SK-N-SH (cell line): ENCODE results near the gene STON2. TPM values are rescaled to one million over a fixed set of nuclear protein-coding genes. Genes with fewer than 3 reads are reported as not detected.
"Not testable (repeated sequence)": the region's sequence is repeated elsewhere in the genome, so short reads cannot be mapped to it uniquely, and the experiment has no call there.

Experiments
- CTCF ChIA-PET: fragments of 300-600, 350-600 bp; formaldehyde crosslinking; extraction: SDS; loops from one replicate; lab custom pipeline; 2021; lab: Yijun Ruan, JAX
- POLR2A ChIA-PET: fragments of 350-600 bp; sonication (Branson Sonifier 250); formaldehyde crosslinking; extraction: SDS; loops from one replicate; lab custom pipeline; 2020; ENCODE audit warnings: antibody characterized with exemption, inconsistent platforms; lab: Yijun Ruan, JAX
- DNase-seq: peaks from one replicate; pipeline ENCODE4 v3.0.0; 2012
- H2AFZ ChIP-seq: fragments of 200-600 bp; sonication (generic); 2 replicates; pipeline ENCODE4 v1.8.1; 2016; ENCODE audit warnings: antibody characterized with exemption, mild to moderate bottlenecking, low read depth
- H3F3A ChIP-seq: fragments of 200-600 bp; sonication (generic); replicated peaks from 2 replicates; pipeline ENCODE3; 2016; ENCODE audit warnings: antibody characterized with exemption, mild to moderate bottlenecking; ENCODE audit not compliant: insufficient read depth
- H3K27ac ChIP-seq, 2 experiments: fragments of 200-500 bp in 1 of 2; fragments of 200-600 bp in 1 of 2; sonication (Bioruptor generic) in 1 of 2; sonication (generic), shearing (Covaris generic) in 1 of 2; 2 replicates each; pipeline versions ENCODE4 v1.5.1 to v1.6.1; 2014 to 2016; ENCODE audit warnings: low read depth in 2 of 2, inconsistent platforms in 1 of 2, low read length in 1 of 2, mild to moderate bottlenecking in 1 of 2, mixed read lengths in 1 of 2
- H3K27me3 ChIP-seq: fragments of 200-600 bp; sonication (generic), shearing (Covaris generic); 2 replicates; pipeline ENCODE4 v1.6.1; 2016; ENCODE audit warnings: mixed run types; ENCODE audit not compliant: insufficient read depth
- H3K36me3 ChIP-seq, 2 experiments: fragments of 200-500 bp in 1 of 2; fragments of 200-600 bp in 1 of 2; sonication (Bioruptor generic) in 1 of 2; sonication (generic) in 1 of 2; replicated peaks in 1 of 2; 2 replicates each; pipeline versions ENCODE3 to v1.5.1; 2014 to 2016; ENCODE audit warnings: low read length in 1 of 2, mild to moderate bottlenecking in 1 of 2; ENCODE audit not compliant: insufficient read depth in 2 of 2, control insufficient read depth in 1 of 2
- H3K4me1 ChIP-seq, 2 experiments: fragments of 200-500 bp in 1 of 2; fragments of 200-600 bp in 1 of 2; sonication (Bioruptor generic) in 1 of 2; sonication (generic), shearing (Covaris generic) in 1 of 2; 2 replicates each; pipeline versions ENCODE4 v1.5.1 to v1.6.1; 2014 to 2016; ENCODE audit warnings: low read depth in 1 of 2, low read length in 1 of 2, mixed run types in 1 of 2; ENCODE audit not compliant: insufficient read depth in 2 of 2, control insufficient read depth in 1 of 2
- H3K4me2 ChIP-seq: fragments of 200-600 bp; sonication (generic), shearing (Covaris generic); 2 replicates; pipeline ENCODE4 v1.6.1; 2017; ENCODE audit warnings: mixed run types
- H3K4me3 ChIP-seq, 2 experiments: fragments of 200-500 bp in 1 of 2; fragments of 200-600 bp in 1 of 2; sonication (Bioruptor generic) in 1 of 2; sonication (generic), shearing (Covaris generic) in 1 of 2; 2 replicates each; pipeline versions ENCODE4 v1.5.1 to v1.8.1; 2014 to 2016; ENCODE audit warnings: low read depth in 2 of 2, inconsistent platforms in 1 of 2, low read length in 1 of 2, mild to moderate bottlenecking in 1 of 2, mixed read lengths in 1 of 2, moderate library complexity in 1 of 2
- H3K79me2 ChIP-seq: fragments of 200-600 bp; sonication (generic); 2 replicates; pipeline ENCODE4 v1.8.1; 2017; ENCODE audit warnings: mild to moderate bottlenecking; ENCODE audit not compliant: insufficient read depth
- H3K9ac ChIP-seq: fragments of 200-600 bp; sonication (generic); 2 replicates; pipeline ENCODE4 v1.6.1; 2017; ENCODE audit warnings: mixed run types
- H3K9me2 ChIP-seq: fragments of 200-600 bp; sonication (generic); 2 replicates; pipeline ENCODE4 v1.6.1; 2017; ENCODE audit warnings: mixed run types
- H3K9me3 ChIP-seq: fragments of 200-600 bp; sonication (generic); 2 replicates; pipeline ENCODE4 v1.6.1; 2017; ENCODE audit warnings: mixed run types, mild to moderate bottlenecking, moderate library complexity
- H4K20me1 ChIP-seq: fragments of 200-600 bp; sonication (generic); 2 replicates; pipeline ENCODE4 v1.6.1; 2017; ENCODE audit warnings: mild to moderate bottlenecking, mixed run types; ENCODE audit not compliant: insufficient read depth
- CTCF ChIP-seq: fragments of 200-600 bp; sonication (generic); IDR thresholded peaks from 2 replicates; pipeline ENCODE4 v1.6.1; 2017; ENCODE audit warnings: antibody characterized with exemption, mild to moderate bottlenecking, moderate library complexity
- EP300 ChIP-seq, 2 experiments: IDR thresholded peaks; 2 replicates each; pipeline versions ENCODE4 v1.4.0 to v1.6.1; 2012; ENCODE audit warnings: borderline replicate concordance in 1 of 2, low read depth in 1 of 2, low read length in 1 of 2
- EZH2phosphoT487 ChIP-seq: fragments of 200-600 bp; sonication (generic); IDR thresholded peaks from 2 replicates; pipeline ENCODE4 v1.6.1; 2017; ENCODE audit warnings: low read depth, mixed run types, mild to moderate bottlenecking, antibody characterized with exemption, moderate library complexity, borderline replicate concordance
- FOXM1 ChIP-seq: IDR thresholded peaks from 2 replicates; pipeline ENCODE4 v1.4.0; 2012; ENCODE audit warnings: low read depth, mild to moderate bottlenecking
- GABPA ChIP-seq: IDR thresholded peaks from 2 replicates; pipeline ENCODE4 v1.4.0; 2012; ENCODE audit warnings: low read depth, mild to moderate bottlenecking
- GATA2 ChIP-seq: sonication (generic); formaldehyde crosslinking; IDR thresholded peaks from 2 replicates; pipeline ENCODE4 v1.5.0; 2020; ENCODE audit warnings: mild to moderate bottlenecking, missing genetic modification reagents
- MAX ChIP-seq: IDR thresholded peaks from 2 replicates; pipeline ENCODE4 v1.4.0; 2012; ENCODE audit warnings: low read depth
- MXI1 ChIP-seq: IDR thresholded peaks from 2 replicates; pipeline ENCODE4 v1.6.1; 2012; ENCODE audit warnings: mild to moderate bottlenecking, low read depth, low read length, improper control_type of control experiment
- PBX3 ChIP-seq: IDR thresholded peaks from 2 replicates; pipeline ENCODE4; 2012
- RAD21 ChIP-seq: IDR thresholded peaks from 2 replicates; pipeline ENCODE4 v1.6.1; 2012; ENCODE audit warnings: mild to moderate bottlenecking, low read length
- RFX5 ChIP-seq: IDR thresholded peaks from 2 replicates; pipeline ENCODE4 v1.6.1; 2012; ENCODE audit warnings: mild to moderate bottlenecking, improper control_type of control experiment, low read length
- RXRA ChIP-seq: IDR thresholded peaks from 2 replicates; pipeline ENCODE4 v1.4.0; 2012; ENCODE audit warnings: low read depth, mild to moderate bottlenecking, borderline replicate concordance
- SIN3A ChIP-seq: IDR thresholded peaks from 2 replicates; pipeline ENCODE4 v1.6.1; 2012; ENCODE audit warnings: low read depth, mild to moderate bottlenecking, low read length, moderate library complexity, borderline replicate concordance
- TAF1 ChIP-seq: IDR thresholded peaks from 2 replicates; pipeline ENCODE4 v1.6.1; 2012; ENCODE audit warnings: low read depth, mild to moderate bottlenecking, low read length, moderate library complexity, borderline replicate concordance
- TCF12 ChIP-seq: IDR thresholded peaks from 2 replicates; pipeline ENCODE4 v1.4.0; 2012
- USF1 ChIP-seq: IDR thresholded peaks from 2 replicates; pipeline ENCODE4 v1.4.0; 2012; ENCODE audit warnings: low read depth, borderline replicate concordance
- WGBS: methylation state at CpG from one replicate; pipeline ENCODE4 v1.1.6; 2017; ENCODE audit warnings: low lambda C conversion rate; 5-methylcytosine and 5-hydroxymethylcytosine counted together
- polyA plus RNA-seq, 3 experiments: library from polyadenylated mRNA; depleted of rRNA; stranded (reverse); fragments of >200 nt; gene quantifications; 2 replicates each; pipeline ENCODE4 v1.2.3, GENCODE V29; 2012

STON2 gene
- polyA plus RNA-seq, 1 of the 3 experiments (the other 2 are of a cell fraction): not detected

- 0% methylated on average over 1 of the region's 1 CpG for WGBS
- POLR2A ChIA-PET: no interaction called here
- H3K27ac ChIP-seq: no peak overlapping the region
- CTCF ChIA-PET: interaction anchor here (1.0 to 1.8 kb wide), 2 partner anchors 68 to 116 kb away, joined by 3 to 6 read pairs; no protein-coding TSS in a partner anchor
- no peak overlapping the region for H3K9ac ChIP-seq
- H3K9me3 ChIP-seq: no peaks in the 10 kb centered on the region
- no peak overlapping the region for H3K4me2 ChIP-seq
- H3K4me3 ChIP-seq: no peak overlapping the region
- H3F3A ChIP-seq: no peaks in the 10 kb centered on the region
- H3K4me1 ChIP-seq: no peaks in the 10 kb centered on the region
- H3K27me3 ChIP-seq: no peaks in the 10 kb centered on the region
- H3K36me3 ChIP-seq: no peaks in the 10 kb centered on the region
- H3K9me2 ChIP-seq: no peaks in the 10 kb centered on the region
- no peak overlapping the region for H2AFZ ChIP-seq
- DNase-seq: no peak
- no peak for TF ChIP-seq EP300 (IDR thresholded peaks at IDR 0.05; ENCODE audit: borderline replicate concordance in 1 of 2, low read depth in 1 of 2, low read length in 1 of 2)
- no peaks in the 10 kb centered on the region for H3K79me2 ChIP-seq
- no peaks in the 10 kb centered on the region for H4K20me1 ChIP-seq
These were observed 15.2 kb downstream of the STON2 start for GRCh38 chr14:81384900-81385299.

- ChIA-PET CTCF (interaction anchor here (1.1 to 1.2 kb wide), 2 partner anchors 28 to 113 kb away, joined by 3 to 4 read pairs; no protein-coding TSS in a partner anchor), POLR2A (interaction anchor here (1.2 kb wide), 1 partner anchor 50 kb away, joined by 3 read pairs; no protein-coding TSS in a partner anchor)
- no peaks in the 10 kb centered on the region for H3F3A ChIP-seq
- H4K20me1 ChIP-seq: no peaks in the 10 kb centered on the region
- no peaks in the 10 kb centered on the region for H3K9me3 ChIP-seq
- no peaks in the 10 kb centered on the region for H3K9me2 ChIP-seq
- H3K4me2 ChIP-seq: no peak overlapping the region
- 52% methylated on average over 8 of the region's 8 CpGs for WGBS
- H3K79me2 ChIP-seq: no peaks in the 10 kb centered on the region
- no peaks in the 10 kb centered on the region for H3K4me1 ChIP-seq
- H2AFZ ChIP-seq: no peak overlapping the region
- no peak for DNase-seq
- H3K36me3 ChIP-seq: no peaks in the 10 kb centered on the region
- no peak overlapping the region for H3K9ac ChIP-seq
- TF ChIP-seq TAF1 (no peak), PBX3 (no peak), FOXM1 (no peak), RAD21 (no peak), RXRA (no peak), TCF12 (no peak), SIN3A (no peak), MXI1 (no peak), MAX (no peak), CTCF (no peak), RFX5 (no peak), GABPA (no peak), USF1 (no peak), GATA2 (no peak), EZH2phosphoT487 (no peak)
- H3K27ac ChIP-seq: no peak overlapping the region
- H3K4me3 ChIP-seq: no peak overlapping the region
- H3K27me3 ChIP-seq: no peaks in the 10 kb centered on the region
These were observed 17.5 kb downstream of the STON2 start for GRCh38 chr14:81382517-81383225.

- H3K79me2 ChIP-seq, H3K36me3 ChIP-seq, POLR2A ChIA-PET, H4K20me1 ChIP-seq, H3K9me3 ChIP-seq, H3K9ac ChIP-seq, H3K4me2 ChIP-seq, H3K4me3 ChIP-seq, H3F3A ChIP-seq, H3K9me2 ChIP-seq, CTCF ChIA-PET, DNase-seq, H3K4me1 ChIP-seq, H3K27me3 ChIP-seq, H3K27ac ChIP-seq, H2AFZ ChIP-seq: not testable (repeated sequence)
- 56% methylated on average over 2 of the region's 2 CpGs for WGBS
These were observed 20.1 kb downstream of the STON2 start for GRCh38 chr14:81380009-81380408.
